Fibroblast of lung (primary cell): ENCODE data around the gene CD160.
"Not testable (repeated sequence)": the region's sequence is repeated elsewhere in the genome, so short reads cannot be mapped to it uniquely, and the experiment has no call there.

Experiments
- CTCF ChIP-seq, 2 donors: IDR thresholded peaks in 1 of 2; conservative IDR thresholded peaks in 1 of 2; 1 replicate in 1 of 2; 2 replicates in 1 of 2; pipeline ENCODE4 v1.5.1; 2011 to 2012; ENCODE audit warnings: low read length in 2 of 2, control low read depth in 1 of 2, inconsistent platforms in 1 of 2, low read depth in 1 of 2, mild to moderate bottlenecking in 1 of 2
- EZH2 ChIP-seq: IDR thresholded peaks from 2 replicates; pipeline ENCODE4 v1.5.1; 2012; ENCODE audit warnings: low read length, control low read depth, mild to moderate bottlenecking; ENCODE audit errors: missing control alignments

GRCh38 chr1:145718465-145718864 is 834 bp upstream of the CD160 start:
- not testable (repeated sequence) for TF ChIP-seq CTCF (conservative IDR thresholded peaks at IDR 0.05 in 1 of 2, IDR thresholded peaks at IDR 0.05 in 1 of 2; ENCODE audit: low read depth in 1 of 2, low read length in 2 of 2); EZH2
